DOHH2 (cell line): ENCODE results near the gene SCRN1.

Source experiments
- CTCF ChIP-seq: fragments of 200-600 bp; sonication (generic); IDR thresholded peaks from one replicate; pipeline ENCODE4 v1.5.1; 2014; ENCODE audit warnings: antibody characterized with exemption, mild to moderate bottlenecking, low read depth, low read length; ENCODE audit not compliant: poor library complexity, severe bottlenecking
- EZH2phosphoT487 ChIP-seq: fragments of 200-600 bp; sonication (generic); IDR thresholded peaks from 2 replicates; pipeline ENCODE4 v1.6.1; 2017; ENCODE audit warnings: borderline replicate concordance, mild to moderate bottlenecking, antibody characterized with exemption, low read length, moderate library complexity, mixed read lengths

GRCh38 chr7:29873644-29874294 is 115.8 kb downstream of the SCRN1 start:
- TF ChIP-seq CTCF = no peak
- TF ChIP-seq EZH2phosphoT487 = no peak
